Measurements from ENCODE around the gene CRTC1.

The CRTC1 gene

DNA sequence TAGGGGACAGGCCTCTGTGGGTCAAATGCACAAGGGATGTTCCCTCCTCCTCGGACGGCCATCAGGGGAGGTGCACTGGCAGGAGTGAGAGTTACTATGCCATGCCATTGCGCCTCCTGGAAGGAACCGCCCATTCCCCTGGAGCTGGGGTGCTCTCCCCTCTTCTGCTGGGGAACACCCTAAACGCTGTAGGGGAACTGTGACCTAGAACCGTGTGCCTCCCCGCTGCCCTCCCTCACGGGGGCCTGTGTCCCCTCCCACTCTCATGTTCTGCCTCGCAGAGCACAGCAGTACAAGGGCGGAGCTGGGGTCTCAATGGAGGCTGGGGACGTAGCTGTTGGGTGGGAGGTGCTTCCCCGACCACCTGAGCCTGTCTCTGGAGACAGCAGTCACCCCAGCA lies 17.2 kb upstream of the CRTC1 start:
- TF ChIP-seq, protein P1, sequence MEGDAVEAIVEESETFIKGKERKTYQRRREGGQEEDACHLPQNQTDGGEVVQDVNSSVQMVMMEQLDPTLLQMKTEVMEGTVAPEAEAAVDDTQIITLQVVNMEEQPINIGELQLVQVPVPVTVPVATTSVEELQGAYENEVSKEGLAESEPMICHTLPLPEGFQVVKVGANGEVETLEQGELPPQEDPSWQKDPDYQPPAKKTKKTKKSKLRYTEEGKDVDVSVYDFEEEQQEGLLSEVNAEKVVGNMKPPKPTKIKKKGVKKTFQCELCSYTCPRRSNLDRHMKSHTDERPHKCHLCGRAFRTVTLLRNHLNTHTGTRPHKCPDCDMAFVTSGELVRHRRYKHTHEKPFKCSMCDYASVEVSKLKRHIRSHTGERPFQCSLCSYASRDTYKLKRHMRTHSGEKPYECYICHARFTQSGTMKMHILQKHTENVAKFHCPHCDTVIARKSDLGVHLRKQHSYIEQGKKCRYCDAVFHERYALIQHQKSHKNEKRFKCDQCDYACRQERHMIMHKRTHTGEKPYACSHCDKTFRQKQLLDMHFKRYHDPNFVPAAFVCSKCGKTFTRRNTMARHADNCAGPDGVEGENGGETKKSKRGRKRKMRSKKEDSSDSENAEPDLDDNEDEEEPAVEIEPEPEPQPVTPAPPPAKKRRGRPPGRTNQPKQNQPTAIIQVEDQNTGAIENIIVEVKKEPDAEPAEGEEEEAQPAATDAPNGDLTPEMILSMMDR (IDR thresholded peaks at IDR 0.05; ENCODE audit: borderline replicate concordance, insufficient read depth, low read depth, low read length): no peak
- H3K4me3 ChIP-seq (ENCODE audit: low read depth, low read length): no peak overlapping the region

GRCh38 chr19:18666784-18667183 lies 16.7 kb upstream of the CRTC1 start:
- H3K4me3 ChIP-seq (ENCODE audit: low read depth, low read length): no peak overlapping the region
- TF ChIP-seq, protein P1 (IDR thresholded peaks at IDR 0.05; ENCODE audit: borderline replicate concordance, insufficient read depth, low read depth, low read length): no peak

GRCh38 chr19:18667531-18668251 lies 15.8 kb upstream of the CRTC1 start:
- H3K4me3 ChIP-seq (ENCODE audit: low read depth, low read length): no peak overlapping the region
- TF ChIP-seq, protein P1 (IDR thresholded peaks at IDR 0.05; ENCODE audit: borderline replicate concordance, insufficient read depth, low read depth, low read length): no peak

GRCh38 chr19:18668252-18668631 lies 15.2 kb upstream of the CRTC1 start:
- no peak overlapping the region for H3K4me3 ChIP-seq (ENCODE audit: low read depth, low read length)
- TF ChIP-seq, protein P1 (IDR thresholded peaks at IDR 0.05; ENCODE audit: borderline replicate concordance, insufficient read depth, low read depth, low read length): no peak

DNA sequence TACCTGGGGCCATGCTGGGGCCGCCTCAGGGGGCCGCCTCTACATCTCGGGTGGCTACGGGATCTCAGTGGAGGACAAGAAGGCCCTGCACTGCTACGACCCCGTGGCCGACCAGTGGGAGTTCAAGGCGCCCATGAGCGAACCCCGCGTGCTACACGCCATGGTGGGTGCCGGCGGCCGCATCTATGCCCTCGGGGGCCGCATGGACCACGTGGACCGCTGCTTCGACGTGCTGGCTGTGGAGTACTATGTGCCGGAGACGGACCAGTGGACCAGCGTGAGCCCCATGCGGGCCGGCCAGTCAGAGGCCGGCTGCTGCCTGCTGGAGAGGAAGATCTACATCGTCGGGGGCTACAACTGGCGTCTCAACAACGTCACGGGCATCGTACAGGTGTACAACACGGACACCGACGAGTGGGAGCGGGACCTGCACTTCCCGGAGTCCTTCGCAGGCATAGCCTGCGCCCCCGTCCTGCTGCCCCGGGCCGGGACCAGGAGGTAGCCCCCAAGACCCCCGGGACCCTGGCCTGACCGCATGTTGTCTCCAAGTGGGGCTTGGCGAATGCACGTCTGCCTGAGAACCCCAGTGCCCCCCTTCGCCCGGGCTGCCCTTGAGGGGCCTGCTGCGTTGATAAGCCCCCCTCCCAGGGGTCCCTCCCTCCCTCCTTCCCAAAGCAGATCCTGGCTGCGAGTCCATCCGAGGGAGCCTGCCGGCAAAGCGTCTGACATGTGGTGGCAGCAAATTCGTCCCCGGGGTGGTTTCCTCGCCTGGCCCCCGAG lies 14.5 kb upstream of the CRTC1 start:
- TF ChIP-seq, protein P1 (IDR thresholded peaks at IDR 0.05; ENCODE audit: borderline replicate concordance, insufficient read depth, low read depth, low read length): no peak
- no peak overlapping the region for H3K4me3 ChIP-seq (ENCODE audit: low read depth, low read length)

DNA sequence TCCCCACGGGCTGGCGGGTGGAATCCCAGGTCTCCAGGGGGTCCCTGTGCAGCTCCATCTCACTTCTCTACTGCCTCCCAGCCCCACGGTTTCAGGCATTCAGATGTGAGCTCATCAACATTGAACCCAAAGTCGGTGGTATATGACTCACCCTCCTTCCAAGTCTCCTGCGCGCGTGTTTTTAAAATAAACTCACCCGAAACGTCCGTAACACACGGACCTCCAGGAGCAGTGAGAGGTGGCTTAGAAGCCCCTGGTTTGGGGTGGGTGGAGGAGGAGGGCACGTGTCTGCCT lies 14.0 kb upstream of the CRTC1 start:
- TF ChIP-seq, protein P1 (IDR thresholded peaks at IDR 0.05; ENCODE audit: borderline replicate concordance, insufficient read depth, low read depth, low read length): no peak
- no peak overlapping the region for H3K4me3 ChIP-seq (ENCODE audit: low read depth, low read length)

DNA sequence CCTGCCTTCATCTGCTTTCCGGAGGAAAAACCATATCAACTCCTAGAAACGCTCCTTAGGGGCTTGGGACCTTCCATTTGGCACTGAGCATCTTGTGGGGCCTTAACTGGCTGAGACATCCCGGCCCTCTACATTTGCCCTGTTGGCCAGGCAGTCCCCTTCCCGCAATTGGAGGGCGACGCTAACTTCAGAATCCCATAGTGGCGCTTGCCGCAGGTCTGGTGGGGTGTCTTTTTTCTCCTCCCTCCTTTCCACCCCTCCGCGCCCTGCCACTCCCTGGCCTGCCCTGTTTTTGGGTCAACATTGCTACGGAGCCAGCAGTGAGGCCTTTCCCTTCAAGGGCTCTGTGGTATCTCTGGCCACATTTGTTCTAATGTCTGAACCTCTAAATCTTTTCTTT lies 13.6 kb upstream of the CRTC1 start:
- TF ChIP-seq, protein P1 (IDR thresholded peaks at IDR 0.05; ENCODE audit: borderline replicate concordance, insufficient read depth, low read depth, low read length): no peak
- H3K4me3 ChIP-seq (ENCODE audit: low read depth, low read length): no peak overlapping the region
